K562 (cell line): ENCODE measurements around the gene TLE6. TPM values are rescaled to one million over a fixed set of nuclear protein-coding genes. Genes with fewer than 3 reads are reported as not detected.

Source experiments
- ATAC-seq: fragments of 200-7000 bp; cut with Tn5 transposase; 3 replicates; pipeline ENCODE4 v1.9.1; 2020; ENCODE audit warnings: moderate library complexity
- BruUV-seq: library from RNA; stranded (reverse); fragments of 400-500 nt; replicated peaks from 2 replicates; lab custom pipeline; 2021; lab: Mats Ljungman, UMichigan
- CTCF ChIA-PET: fragments of 300-600 bp; formaldehyde crosslinking; extraction: SDS; loops from one replicate; lab custom pipeline; 2021; ENCODE audit warnings: low intra/inter-chr PET ratio; lab: Yijun Ruan, JAX
- POLR2A ChIA-PET: fragments of 300-600, 350-650 bp; sonication (Branson Sonifier 250); formaldehyde crosslinking; extraction: SDS; loops from one replicate; lab custom pipeline; 2021; ENCODE audit warnings: antibody characterized with exemption, inconsistent platforms; lab: Yijun Ruan, JAX
- DNase-seq, 4 experiments: peaks; one replicate each; pipeline versions ENCODE4 v3.0.0 to v3.0.0-alpha.2; 2011 to 2018; ENCODE audit warnings: low spot score in 3 of 4, mixed read lengths in 3 of 4; ENCODE audit errors: extremely low read depth in 1 of 4
- FAIRE-seq: peaks from 2 replicates; lab custom pipeline; 2011; peaks lifted over from hg19 to GRCh38; lab: Jason Lieb, UNC
- H2AFZ ChIP-seq: 2 replicates; pipeline ENCODE4 v1.6.0; 2011; ENCODE audit warnings: low read depth, low read length, control low read depth, inconsistent platforms
- H3K27ac ChIP-seq: fragments of 200-600 bp; 3 replicates; pipeline ENCODE4 v1.8.0; 2011; ENCODE audit warnings: low read depth, mild to moderate bottlenecking, control low read depth, inconsistent platforms, low read length, moderate library complexity, mixed read lengths; ENCODE audit errors: extremely low read depth
- H3K27me3 ChIP-seq, 2 experiments: fragments of 300-600 bp in 1 of 2; 2 replicates in 1 of 2; 3 replicates in 1 of 2; pipeline versions ENCODE4 v1.6.0 to v1.8.0; 2011; ENCODE audit warnings: inconsistent platforms in 2 of 2, low read length in 2 of 2, mild to moderate bottlenecking in 1 of 2, mixed read lengths in 1 of 2, moderate library complexity in 1 of 2; ENCODE audit not compliant: control insufficient read depth in 2 of 2, insufficient read depth in 2 of 2
- H3K36me3 ChIP-seq: fragments of 300-600 bp; 3 replicates; pipeline ENCODE4 v1.8.0; 2011; ENCODE audit warnings: mild to moderate bottlenecking, low read length, inconsistent platforms; ENCODE audit not compliant: control insufficient read depth, insufficient read depth
- H3K4me1 ChIP-seq, 2 experiments: fragments of 200-600 bp in 1 of 2; replicated peaks in 1 of 2; 2 replicates in 1 of 2; 3 replicates in 1 of 2; pipeline versions ENCODE4 v1.5.1 to v1.8.0; 2011; ENCODE audit warnings: inconsistent platforms in 2 of 2, low read length in 2 of 2, mild to moderate bottlenecking in 1 of 2, mixed read lengths in 1 of 2, moderate library complexity in 1 of 2; ENCODE audit not compliant: control insufficient read depth in 2 of 2, insufficient read depth in 2 of 2
- H3K4me2 ChIP-seq: 2 replicates; pipeline ENCODE4 v1.6.1; 2011; ENCODE audit warnings: low read length, control low read depth, inconsistent platforms, mixed read lengths; ENCODE audit not compliant: insufficient read depth
- H3K4me3 ChIP-seq: fragments of 200-600 bp; sonication (generic), shearing (Covaris generic); 2 replicates; pipeline ENCODE4 v1.5.1; 2016; ENCODE audit warnings: control low read depth, inconsistent platforms
- H3K79me2 ChIP-seq: fragments of 200-600 bp; 3 replicates; pipeline ENCODE4 v1.8.0; 2011; ENCODE audit warnings: low read length, inconsistent platforms; ENCODE audit not compliant: control insufficient read depth, insufficient read depth
- H3K9ac ChIP-seq, 2 experiments: 2 replicates each; pipeline versions ENCODE4 v1.6.0 to v1.6.1; 2011; ENCODE audit warnings: low read depth in 2 of 2, low read length in 2 of 2, control low read depth in 1 of 2, inconsistent platforms in 1 of 2, mild to moderate bottlenecking in 1 of 2, mixed read lengths in 1 of 2; ENCODE audit not compliant: insufficient read depth in 1 of 2
- H3K9me1 ChIP-seq: one replicate; pipeline ENCODE4 v1.6.0; 2011; ENCODE audit warnings: inconsistent platforms, mild to moderate bottlenecking, low read length, moderate library complexity; ENCODE audit not compliant: control insufficient read depth, insufficient read depth
- H3K9me3 ChIP-seq: replicated peaks from 2 replicates; pipeline ENCODE4 v1.5.1; 2011; ENCODE audit warnings: low read depth, low read length, inconsistent platforms; ENCODE audit not compliant: control insufficient read depth, insufficient read depth
- H4K20me1 ChIP-seq: replicated peaks from 2 replicates; pipeline ENCODE4 v1.6.1; 2011; ENCODE audit warnings: low read length, inconsistent platforms, mixed read lengths; ENCODE audit not compliant: control insufficient read depth, insufficient read depth
- CBX3 ChIP-seq, 2 experiments: IDR thresholded peaks; 1 replicate in 1 of 2; 2 replicates in 1 of 2; pipeline ENCODE4 v1.6.1; 2012; ENCODE audit warnings: inconsistent platforms in 2 of 2, low read length in 2 of 2, borderline replicate concordance in 1 of 2, control low read depth in 1 of 2
- ELF2 ChIP-seq: fragments of 250-450 bp; sonication (Bioruptor Pico); IDR thresholded peaks from 2 replicates; pipeline ENCODE4 v1.5.0; 2021; ENCODE audit warnings: mild to moderate bottlenecking
- GABPB2 ChIP-seq: fragments of 250-450 bp; sonication (Bioruptor Pico); conservative IDR thresholded peaks from 2 replicates; pipeline ENCODE4 v1.5.1; 2021; ENCODE audit warnings: mild to moderate bottlenecking
- ZBTB17 ChIP-seq: fragments of 450-650 bp; formaldehyde crosslinking; IDR thresholded peaks from 2 replicates; pipeline ENCODE4 v1.4.0; 2020; ENCODE audit warnings: mild to moderate bottlenecking
- ZBTB7A ChIP-seq: IDR thresholded peaks from 2 replicates; pipeline ENCODE4 v1.6.1; 2011; ENCODE audit warnings: low read depth, mild to moderate bottlenecking, low read length, moderate library complexity, borderline replicate concordance; ENCODE audit not compliant: control insufficient read depth
- ZFP36 ChIP-seq: fragments of 150-350 bp; IDR thresholded peaks from 2 replicates; pipeline ENCODE4 v1.6.1; 2018; ENCODE audit warnings: low read length, low read depth; ENCODE audit not compliant: partially characterized antibody
- ZNF217 ChIP-seq: sonication (generic); formaldehyde crosslinking; IDR thresholded peaks from 2 replicates; pipeline ENCODE4 v1.8.0; 2022; ENCODE audit warnings: mild to moderate bottlenecking, missing genetic modification reagents
- ZNF224 ChIP-seq: sonication (generic); formaldehyde crosslinking; IDR thresholded peaks from 2 replicates; pipeline ENCODE4 v1.8.0; 2022; ENCODE audit warnings: mild to moderate bottlenecking, missing genetic modification reagents
- ZNF3 ChIP-seq: fragments of 250-450 bp; sonication (Bioruptor Pico); IDR thresholded peaks from 2 replicates; pipeline ENCODE4 v1.5.0; 2021; ENCODE audit warnings: mild to moderate bottlenecking, moderate library complexity
- ZNF699 ChIP-seq: fragments of 250-450 bp; sonication (Bioruptor Pico); IDR thresholded peaks from 2 replicates; pipeline ENCODE4 v1.8.0; 2021; ENCODE audit warnings: mild to moderate bottlenecking, moderate library complexity; ENCODE audit not compliant: insufficient replicate concordance
- WGBS: fragments of 100-300 bp; shearing (Covaris generic); methylation state at CpG from one replicate; pipeline ENCODE4 v1.1.6; 2016; ENCODE audit warnings: low coverage, mixed read lengths; ENCODE audit not compliant: insufficient coverage; ENCODE audit errors: missing lambda C conversion rate; 5-methylcytosine and 5-hydroxymethylcytosine counted together
- in situ Hi-C: fragments of 300-500 bp; cut with MboI; formaldehyde crosslinking; loops from 4 replicates; pipeline ENCODE4 v1.15.0; 2018; ENCODE audit warnings: inconsistent platforms, mixed read lengths
- intact Hi-C: fragments of 100-400 bp; cut with micrococcal nuclease; formaldehyde crosslinking; loops from 2 replicates; pipeline ENCODE4 v1.14.2; 2022
- polyA plus RNA-seq, 8 experiments: library from polyadenylated mRNA; depleted of rRNA in 4 of 8; stranded (reverse) in 5 of 8; unstranded in 3 of 8; fragments of >200 nt; fragmentation: Nextera tagmentation in 2 of 8; fragmentation: Illumina TruSeq in 1 of 8; extraction: Ambion mirVana in 2 of 8; extraction: Trizol in 1 of 8; gene quantifications; 2 replicates each; pipeline versions ENCODE4 v1.2.1 to v1.2.3, GENCODE V29; 2011 to 2014; ENCODE audit warnings: inconsistent platforms in 1 of 8, missing spikeins in 1 of 8
- total RNA-seq, 7 experiments: library from RNA; depleted of rRNA in 6 of 7; stranded (reverse); fragments of >200 nt in 6 of 7; fragmentation: Illumina TruSeq in 2 of 7; extraction: Trizol in 2 of 7; gene quantifications; 2 replicates each; pipeline versions ENCODE4 v1.2.1 to v1.2.3, GENCODE V29; 2011 to 2021; ENCODE audit warnings: low replicate concordance in 1 of 7
- TF ChIP-seq, protein P1 (sequence below), 2 experiments: IDR thresholded peaks; 2 replicates each; pipeline ENCODE4 v1.6.1; 2012; ENCODE audit warnings: improper control_type of control experiment in 2 of 2, low read depth in 2 of 2, low read length in 2 of 2, borderline replicate concordance in 1 of 2
- TF ChIP-seq, protein P2 (sequence below), 2 experiments: IDR thresholded peaks; 2 replicates each; pipeline ENCODE4 v1.6.1; 2011; ENCODE audit warnings: borderline replicate concordance in 1 of 2, control low read depth in 1 of 2, low read depth in 1 of 2, low read length in 1 of 2, mild to moderate bottlenecking in 1 of 2, mixed read lengths in 1 of 2, moderate library complexity in 1 of 2; ENCODE audit not compliant: insufficient read depth in 1 of 2, insufficient read length in 1 of 2, poor library complexity in 1 of 2, severe bottlenecking in 1 of 2; ENCODE audit errors: extremely low read depth in 1 of 2
- TF ChIP-seq, protein P3 (sequence below): fragments of 250-450 bp; sonication (Bioruptor Pico); IDR thresholded peaks from 2 replicates; pipeline ENCODE4 v1.4.0; 2020; ENCODE audit warnings: mild to moderate bottlenecking, moderate library complexity
- TF ChIP-seq, protein P4 (sequence below): sonication (generic); formaldehyde crosslinking; IDR thresholded peaks from 2 replicates; pipeline ENCODE4 v1.8.1; 2022; ENCODE audit warnings: missing genetic modification reagents

The TLE6 gene
- total and polyA plus RNA-seq, 9 of the 15 experiments (the other 6 are each of a cell fraction or from before 2014, with no cell fraction given): 1.1 to 6.1 (median 2.5) TPM

DNA sequence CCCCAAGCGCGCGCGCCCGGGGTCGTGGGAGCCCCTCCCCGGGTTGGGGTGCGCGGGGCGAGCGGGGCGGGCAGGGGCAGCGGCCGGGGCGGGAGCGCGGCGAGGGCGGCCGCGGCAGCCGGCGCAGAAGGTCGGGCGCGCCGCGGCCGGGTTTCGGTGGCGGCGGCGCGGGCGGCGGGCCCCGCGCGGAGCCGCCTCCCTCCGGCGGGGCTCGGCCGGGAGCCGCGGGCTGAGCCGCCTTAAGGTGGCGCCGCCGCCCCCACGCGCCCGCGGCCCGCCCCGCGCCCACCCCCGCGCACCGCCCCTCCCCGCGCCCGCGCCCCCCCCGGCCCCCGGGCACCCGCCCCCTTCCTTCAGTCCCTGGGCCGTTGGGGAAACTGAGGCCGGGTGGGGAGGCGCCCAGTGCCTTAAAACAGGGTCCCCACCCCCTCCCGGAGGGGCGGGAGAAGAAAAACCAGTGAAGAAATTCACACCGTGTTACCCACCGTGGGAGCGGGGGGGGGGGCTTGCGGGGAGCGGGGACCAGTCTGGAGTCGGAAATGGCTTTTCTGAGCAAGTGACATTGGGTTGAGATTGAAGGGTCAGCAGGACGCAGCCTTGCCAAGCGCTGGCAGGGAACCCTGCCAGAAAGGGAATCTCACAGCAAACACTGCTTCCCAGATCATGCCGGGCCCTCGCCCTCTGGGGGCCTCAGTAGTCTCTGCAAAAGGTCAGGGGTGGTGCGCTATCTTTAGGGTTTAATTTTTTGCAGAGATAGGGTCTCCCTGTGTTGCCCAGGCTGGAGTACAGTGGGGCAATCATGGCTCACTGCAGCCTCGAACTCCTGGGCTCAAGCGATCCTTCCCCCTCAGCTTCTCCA lies 51.9 kb downstream of the TLE6 start, which contains the start of gene TLE2:
Gene TLE2 (minus strand): TSS at position 216 of the 859 bp plus-strand sequence. CDS start 376 bp downstream, outside the sequence.
- H3K4me3 ChIP-seq: peak within 1 kb of the TSS; percentile 52
- H4K20me1 ChIP-seq: no peaks in the 10 kb centered on the region
- no peaks in the 10 kb centered on the region for H3K9me1 ChIP-seq
- DNase-seq (peak in 3 of 4 experiments; percentile 73 to 84 (median 82)), ATAC-seq (peak; percentile 50; the same call in 2 of the 3 replicates), FAIRE-seq (no peak)
- no peaks in the 10 kb centered on the region for H3K9me3 ChIP-seq
- no peaks in the 10 kb centered on the region for H3K36me3 ChIP-seq
- H3K4me1 ChIP-seq: peaks cover 20 to 34% of the 10 kb centered on the region in 2 experiments
- H3K9ac ChIP-seq: peak within 1 kb of the TSS; percentile 31 to 88; a peak in 3 of 4 replicates
- peak within 1 kb of the TSS; percentile 81; the same call in 1 of the 2 replicates for H2AFZ ChIP-seq
- ChIA-PET POLR2A (no interaction called here), CTCF (no interaction called here)
- 15% methylated on average over 11 of the region's 85 CpGs for WGBS
- in situ Hi-C loops: no loop called here
- no TSS peak for BruUV-seq
- intact Hi-C loops: no loop called here
- H3K4me2 ChIP-seq: peak within 1 kb of the TSS; percentile 57
- no peak within 1 kb of the TSS for H3K27ac ChIP-seq
- no peaks in the 10 kb centered on the region for H3K79me2 ChIP-seq
- no peaks in the 10 kb centered on the region for H3K27me3 ChIP-seq
- TF ChIP-seq, protein P1, sequence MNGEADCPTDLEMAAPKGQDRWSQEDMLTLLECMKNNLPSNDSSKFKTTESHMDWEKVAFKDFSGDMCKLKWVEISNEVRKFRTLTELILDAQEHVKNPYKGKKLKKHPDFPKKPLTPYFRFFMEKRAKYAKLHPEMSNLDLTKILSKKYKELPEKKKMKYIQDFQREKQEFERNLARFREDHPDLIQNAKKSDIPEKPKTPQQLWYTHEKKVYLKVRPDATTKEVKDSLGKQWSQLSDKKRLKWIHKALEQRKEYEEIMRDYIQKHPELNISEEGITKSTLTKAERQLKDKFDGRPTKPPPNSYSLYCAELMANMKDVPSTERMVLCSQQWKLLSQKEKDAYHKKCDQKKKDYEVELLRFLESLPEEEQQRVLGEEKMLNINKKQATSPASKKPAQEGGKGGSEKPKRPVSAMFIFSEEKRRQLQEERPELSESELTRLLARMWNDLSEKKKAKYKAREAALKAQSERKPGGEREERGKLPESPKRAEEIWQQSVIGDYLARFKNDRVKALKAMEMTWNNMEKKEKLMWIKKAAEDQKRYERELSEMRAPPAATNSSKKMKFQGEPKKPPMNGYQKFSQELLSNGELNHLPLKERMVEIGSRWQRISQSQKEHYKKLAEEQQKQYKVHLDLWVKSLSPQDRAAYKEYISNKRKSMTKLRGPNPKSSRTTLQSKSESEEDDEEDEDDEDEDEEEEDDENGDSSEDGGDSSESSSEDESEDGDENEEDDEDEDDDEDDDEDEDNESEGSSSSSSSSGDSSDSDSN (IDR thresholded peaks at IDR 0.05; ENCODE audit: borderline replicate concordance in 1 of 2, low read depth in 2 of 2, low read length in 2 of 2): 0 out of 4 replicates have a peak, but pooled peaks of 1 of the 2 experiments have one; percentile 32
- TF ChIP-seq, protein P2, sequence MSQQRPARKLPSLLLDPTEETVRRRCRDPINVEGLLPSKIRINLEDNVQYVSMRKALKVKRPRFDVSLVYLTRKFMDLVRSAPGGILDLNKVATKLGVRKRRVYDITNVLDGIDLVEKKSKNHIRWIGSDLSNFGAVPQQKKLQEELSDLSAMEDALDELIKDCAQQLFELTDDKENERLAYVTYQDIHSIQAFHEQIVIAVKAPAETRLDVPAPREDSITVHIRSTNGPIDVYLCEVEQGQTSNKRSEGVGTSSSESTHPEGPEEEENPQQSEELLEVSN (IDR thresholded peaks at IDR 0.05; ENCODE audit: borderline replicate concordance in 1 of 2, extremely low read depth in 1 of 2, insufficient read depth in 1 of 2, insufficient read length in 1 of 2, low read depth in 1 of 2, low read length in 1 of 2, poor library complexity in 1 of 2, severe bottlenecking in 1 of 2): peak in 1 of 2 experiments; percentile 41
- TF ChIP-seq, protein P3, sequence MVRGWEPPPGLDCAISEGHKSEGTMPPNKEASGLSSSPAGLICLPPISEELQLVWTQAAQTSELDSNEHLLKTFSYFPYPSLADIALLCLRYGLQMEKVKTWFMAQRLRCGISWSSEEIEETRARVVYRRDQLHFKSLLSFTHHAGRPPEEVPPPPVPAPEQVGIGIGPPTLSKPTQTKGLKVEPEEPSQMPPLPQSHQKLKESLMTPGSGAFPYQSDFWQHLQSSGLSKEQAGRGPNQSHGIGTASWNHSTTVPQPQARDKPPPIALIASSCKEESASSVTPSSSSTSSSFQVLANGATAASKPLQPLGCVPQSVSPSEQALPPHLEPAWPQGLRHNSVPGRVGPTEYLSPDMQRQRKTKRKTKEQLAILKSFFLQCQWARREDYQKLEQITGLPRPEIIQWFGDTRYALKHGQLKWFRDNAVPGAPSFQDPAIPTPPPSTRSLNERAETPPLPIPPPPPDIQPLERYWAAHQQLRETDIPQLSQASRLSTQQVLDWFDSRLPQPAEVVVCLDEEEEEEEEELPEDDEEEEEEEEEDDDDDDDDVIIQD (CRISPR knock-in tag): no peak
- TF ChIP-seq ZNF217 (CRISPR knock-in tag) (no peak), ZNF3 (CRISPR knock-in tag) (no peak), ZBTB17 (CRISPR knock-in tag) (no peak), CBX3 (IDR thresholded peaks at IDR 0.05; ENCODE audit: borderline replicate concordance in 1 of 2, low read length in 2 of 2) (no peak), GABPB2 (CRISPR knock-in tag) (no peak), ELF2 (CRISPR knock-in tag) (no peak), ZFP36 (no peak), ZBTB7A (peak; percentile 56; the same call in 1 of the 2 replicates), ZNF224 (CRISPR knock-in tag) (no peak), ZNF699 (CRISPR knock-in tag) (no peak)
- TF ChIP-seq, protein P4, sequence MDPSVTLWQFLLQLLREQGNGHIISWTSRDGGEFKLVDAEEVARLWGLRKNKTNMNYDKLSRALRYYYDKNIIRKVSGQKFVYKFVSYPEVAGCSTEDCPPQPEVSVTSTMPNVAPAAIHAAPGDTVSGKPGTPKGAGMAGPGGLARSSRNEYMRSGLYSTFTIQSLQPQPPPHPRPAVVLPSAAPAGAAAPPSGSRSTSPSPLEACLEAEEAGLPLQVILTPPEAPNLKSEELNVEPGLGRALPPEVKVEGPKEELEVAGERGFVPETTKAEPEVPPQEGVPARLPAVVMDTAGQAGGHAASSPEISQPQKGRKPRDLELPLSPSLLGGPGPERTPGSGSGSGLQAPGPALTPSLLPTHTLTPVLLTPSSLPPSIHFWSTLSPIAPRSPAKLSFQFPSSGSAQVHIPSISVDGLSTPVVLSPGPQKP (CRISPR knock-in tag): no peak
